Myometrial cell (primary cell): Measurements from ENCODE around the gene PAK6. TPM values are rescaled to one million over a fixed set of nuclear protein-coding genes. Genes with fewer than 3 reads are reported as not detected.

Source experiments
- total RNA-seq: library from RNA; depleted of rRNA; stranded (reverse); fragments of >200 nt; gene quantifications from 2 replicates; pipeline ENCODE4 v1.2.3, GENCODE V29; 2015

PAK6 gene
- not detected in 2 replicates for total RNA-seq

GRCh38 chr15:40238532-40239403 is at the start of gene PAK6:
Gene PAK6, plus strand, starts transcription at chr15:40239063. Its CDS starts 25,723 bp downstream, at chr15:40264786.

GRCh38 chr15:40282869-40283614 is 44.2 kb downstream of the PAK6 start, which contains the start of gene ANKRD63:
Gene ANKRD63, minus strand, starts transcription at chr15:40283064. Its CDS starts 478 bp downstream, at chr15:40282586.

GRCh38 chr15:40307421-40308211 is 68.8 kb downstream of the PAK6 start, which contains the start of gene PLCB2:
Gene PLCB2, minus strand, starts transcription at chr15:40307935. Its CDS starts 263 bp downstream, at chr15:40307672.

GRCh38 chr15:40323239-40323952 is 84.5 kb downstream of the PAK6 start, which contains the start of gene INAFM2:
Gene INAFM2, plus strand, starts transcription at chr15:40323692. Its CDS starts 364 bp downstream, at chr15:40324056.

Other genes starting within 250 kb of the PAK6 start
- gene SRP14, start 199.9 kb upstream of the PAK6 start, total RNA-seq: 242 and 250 TPM in 2 replicates
- 0.35 TPM in 1 of 2 replicates, not detected in the other for gene BMF, start 130.2 kb upstream of the PAK6 start, total RNA-seq
- gene BUB1B, start 78.0 kb upstream of the PAK6 start, total RNA-seq: 15.3 and 22.3 TPM in 2 replicates
- gene ANKRD63, start 44.0 kb downstream of the PAK6 start, total RNA-seq: not detected in 2 replicates
- gene PLCB2, start 68.9 kb downstream of the PAK6 start, total RNA-seq: under 0.01 TPM in 1 of 2 replicates, not detected in the other
- gene INAFM2, start 84.6 kb downstream of the PAK6 start, total RNA-seq: 5.5 and 9.0 TPM in 2 replicates
- 5.2 and 5.3 TPM in 2 replicates for gene CCDC9B, start 101.9 kb downstream of the PAK6 start, total RNA-seq
- gene PHGR1, start 112.0 kb downstream of the PAK6 start, total RNA-seq: not detected in 2 replicates
- gene DISP2, start 119.2 kb downstream of the PAK6 start, total RNA-seq: under 0.01 and 0.35 TPM in 2 replicates
- gene KNSTRN, start 143.7 kb downstream of the PAK6 start, total RNA-seq: 43.2 and 47.3 TPM in 2 replicates
- 35.1 and 39.8 TPM in 2 replicates for gene IVD, start 166.7 kb downstream of the PAK6 start, total RNA-seq
- 9.4 and 11.2 TPM in 2 replicates for gene BAHD1, start 201.9 kb downstream of the PAK6 start, total RNA-seq
- gene CHST14, start 231.9 kb downstream of the PAK6 start, total RNA-seq: 30.8 and 32.6 TPM in 2 replicates